ENCODE data around the gene NKX2-4. TPM values are rescaled to one million over a fixed set of nuclear protein-coding genes. Genes with fewer than 3 reads are reported as not detected.

NKX2-4 gene
- total and polyA plus RNA-seq, 10 of the 15 experiments (the other 5 are each of a cell fraction or from before 2014, with no cell fraction given) = not detected

DNA sequence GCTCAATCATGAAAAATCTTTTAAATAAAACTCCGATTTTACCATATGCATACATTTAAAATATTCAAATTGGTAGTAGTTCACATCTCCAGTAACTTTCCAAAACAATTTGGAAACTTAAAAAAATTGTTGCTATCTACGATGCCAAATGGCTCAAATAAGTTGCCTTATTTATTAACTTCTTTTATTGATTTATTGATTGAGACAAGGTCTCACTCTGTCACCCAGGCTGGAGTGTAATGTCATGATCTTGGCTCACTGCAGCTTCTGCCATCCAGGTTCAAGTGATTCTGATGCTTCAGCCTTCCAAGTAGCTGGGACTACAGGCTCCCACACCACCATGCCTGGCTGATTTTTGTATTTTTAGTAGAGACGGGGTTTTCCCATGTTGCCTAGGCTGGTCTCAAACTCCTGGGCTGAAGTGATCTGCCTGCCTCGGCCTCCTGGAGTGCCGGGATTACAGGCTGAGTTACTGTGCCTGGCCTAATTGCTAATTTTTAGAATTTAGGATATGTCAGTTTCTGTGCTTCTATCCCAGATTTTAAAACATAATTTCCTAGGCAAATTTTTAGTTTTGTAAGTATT lies 12.9 kb downstream of the NKX2-4 start:
- intact Hi-C loops (cut with micrococcal nuclease; ENCODE audit: unreplicated experiment) = no loop called here
- Histone ChIP-seq H3K4me2 (ENCODE audit: control insufficient read depth, insufficient read depth) (no peak overlapping the region), H3K36me3 (ENCODE audit: control insufficient read depth in 2 of 2, insufficient read depth in 2 of 2, low read length in 1 of 2) (peaks cover 2 to 18% of the 10 kb centered on the region in 2 experiments), H2AFZ (ENCODE audit: control insufficient read depth, low read depth, low read length) (no peak overlapping the region), H4K20me1 (ENCODE audit: control insufficient read depth, insufficient read depth) (no peaks in the 10 kb centered on the region), H3K9ac (ENCODE audit: control insufficient read depth, insufficient read depth, low read length) (no peak overlapping the region), H3K9me3 (replicated peaks; ENCODE audit: control insufficient read depth, insufficient read depth, low read length) (no peaks in the 10 kb centered on the region), H3K4me3 (no peak overlapping the region), H3K27me3 (replicated peaks in 1 of 2; ENCODE audit: control insufficient read depth in 2 of 2, insufficient read depth in 2 of 2, low read length in 1 of 2) (no peaks in the 10 kb centered on the region), H3K27ac (ENCODE audit: control insufficient read depth, insufficient read depth) (no peak overlapping the region), H3K79me2 (ENCODE audit: control insufficient read depth, insufficient read depth, low read length) (no peaks in the 10 kb centered on the region), H3K4me1 (ENCODE audit: control insufficient read depth, insufficient read depth, low read length) (no peaks in the 10 kb centered on the region)
- 100% methylated on average over 5 of the region's 5 CpGs for WGBS (ENCODE audit: insufficient coverage, insufficient replicate concordance, low lambda C conversion rate, missing lambda C conversion rate)
- in situ Hi-C loops (cut with MboI) = no loop called here
- CTCF ChIA-PET = no interaction called here
- ATAC-seq = no peak; the same call in 2 of the 3 replicates
- FAIRE-seq = no peak
- POLR2A ChIA-PET = no interaction called here
- SMC1A ChIA-PET (ENCODE audit: uncharacterized antibody, unreplicated experiment) = interaction anchor here (1.0 to 2.0 kb wide), 2 partner anchors 9 to 13 kb away, joined by 3 to 5 read pairs; no protein-coding TSS in a partner anchor
- BruUV-seq (replicated peaks) = no TSS peak
- RAD21 ChIA-PET (ENCODE audit: unreplicated experiment) = no interaction called here
- DNase-seq (ENCODE audit: low read depth, low spot score) = no peak
- TF ChIP-seq TARDBP (IDR thresholded peaks at IDR 0.05; ENCODE audit: borderline replicate concordance) (no peak), ZNF24 (IDR thresholded peaks at IDR 0.05) (no peak), WRNIP1 (IDR thresholded peaks at IDR 0.05; ENCODE audit: borderline replicate concordance, low read depth, low read length) (no peak), TCF3 (IDR thresholded peaks at IDR 0.05; ENCODE audit: borderline replicate concordance, insufficient read depth, low read depth, low read length) (no peak), EZH2 (IDR thresholded peaks at IDR 0.05; ENCODE audit: borderline replicate concordance, control insufficient read depth, low read depth, low read length) (no peak), DPF2 (IDR thresholded peaks at IDR 0.05) (no peak), MXI1 (IDR thresholded peaks at IDR 0.05; ENCODE audit: low read depth, low read length) (no peak), FOXM1 (IDR thresholded peaks at IDR 0.05; ENCODE audit: low read depth, low read length) (no peak), MEF2A (IDR thresholded peaks at IDR 0.05; ENCODE audit: insufficient read depth, low read depth, low read length) (no peak), POLR2AphosphoS2 (IDR thresholded peaks at IDR 0.05; ENCODE audit: low read depth, low read length) (no peak), BHLHE40 (IDR thresholded peaks at IDR 0.05; ENCODE audit: borderline replicate concordance in 1 of 2, low read depth in 2 of 2, low read length in 1 of 2) (no peak), PAX8 (IDR thresholded peaks at IDR 0.05) (no peak), NFXL1 (IDR thresholded peaks at IDR 0.05; ENCODE audit: borderline replicate concordance) (no peak), CREB1 (IDR thresholded peaks at IDR 0.05; ENCODE audit: low read depth) (no peak), KLF5 (IDR thresholded peaks at IDR 0.05; ENCODE audit: partially characterized antibody) (no peak)
- TF ChIP-seq, protein P1, sequence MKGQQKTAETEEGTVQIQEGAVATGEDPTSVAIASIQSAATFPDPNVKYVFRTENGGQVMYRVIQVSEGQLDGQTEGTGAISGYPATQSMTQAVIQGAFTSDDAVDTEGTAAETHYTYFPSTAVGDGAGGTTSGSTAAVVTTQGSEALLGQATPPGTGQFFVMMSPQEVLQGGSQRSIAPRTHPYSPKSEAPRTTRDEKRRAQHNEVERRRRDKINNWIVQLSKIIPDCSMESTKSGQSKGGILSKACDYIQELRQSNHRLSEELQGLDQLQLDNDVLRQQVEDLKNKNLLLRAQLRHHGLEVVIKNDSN (IDR thresholded peaks at IDR 0.05; ENCODE audit: borderline replicate concordance, extremely low read length, insufficient read depth, low read depth, low read length) = no peak
- TF ChIP-seq, protein P2, sequence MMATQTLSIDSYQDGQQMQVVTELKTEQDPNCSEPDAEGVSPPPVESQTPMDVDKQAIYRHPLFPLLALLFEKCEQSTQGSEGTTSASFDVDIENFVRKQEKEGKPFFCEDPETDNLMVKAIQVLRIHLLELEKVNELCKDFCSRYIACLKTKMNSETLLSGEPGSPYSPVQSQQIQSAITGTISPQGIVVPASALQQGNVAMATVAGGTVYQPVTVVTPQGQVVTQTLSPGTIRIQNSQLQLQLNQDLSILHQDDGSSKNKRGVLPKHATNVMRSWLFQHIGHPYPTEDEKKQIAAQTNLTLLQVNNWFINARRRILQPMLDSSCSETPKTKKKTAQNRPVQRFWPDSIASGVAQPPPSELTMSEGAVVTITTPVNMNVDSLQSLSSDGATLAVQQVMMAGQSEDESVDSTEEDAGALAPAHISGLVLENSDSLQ (IDR thresholded peaks at IDR 0.05) = no peak

Measured in GM12878 (cell line).